ENCODE results near the gene SFRP2.

DNA sequence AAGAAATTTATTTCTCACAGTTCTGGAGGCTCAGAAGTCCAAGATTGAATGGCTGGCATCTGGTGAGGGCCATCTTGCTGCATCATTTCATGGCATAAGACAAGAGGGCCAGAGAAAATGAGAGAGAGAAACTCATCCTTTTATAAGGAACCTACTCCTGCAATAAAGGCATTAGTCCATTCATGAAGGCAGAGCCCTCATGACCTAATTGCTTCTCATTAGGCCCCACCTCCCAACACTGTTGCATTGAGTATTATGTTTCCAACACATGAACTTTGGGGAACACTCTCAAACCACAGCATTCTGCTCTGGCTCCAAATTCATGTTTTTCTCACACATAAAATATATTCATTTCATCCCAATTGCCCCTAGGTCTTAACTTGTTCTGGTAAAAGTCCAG lies 43.2 kb downstream of the SFRP2 start:
- TF ChIP-seq CTCF (IDR thresholded peaks at IDR 0.05) (no peak), POLR2A (IDR thresholded peaks at IDR 0.05) (no peak)

All from Peyer's patch (tissue), 4 donors.